Mesendoderm (in vitro differentiated cells): ENCODE measurements around the gene IRGC.
A peak's percentile ranks its signal among the peaks of the same experiment; 100 is the strongest.

Source experiments
- DNase-seq: peaks from one replicate; pipeline ENCODE4 v3.0.0; 2013
- H2AK5ac ChIP-seq: 2 replicates; pipeline ENCODE4 v1.6.1; 2013; ENCODE audit warnings: low read length, inconsistent platforms
- H2BK120ac ChIP-seq: 2 replicates; pipeline ENCODE4 v1.6.1; 2013; ENCODE audit warnings: low read depth, mild to moderate bottlenecking, low read length, moderate library complexity, mixed read lengths
- H2BK15ac ChIP-seq: replicated peaks from 2 replicates; pipeline ENCODE4 v1.6.1; 2013; ENCODE audit warnings: low read depth, mild to moderate bottlenecking, moderate library complexity
- H2BK5ac ChIP-seq: 2 replicates; pipeline ENCODE4 v1.6.1; 2013; ENCODE audit warnings: low read length, inconsistent platforms
- H3K18ac ChIP-seq: 2 replicates; pipeline ENCODE4 v1.6.1; 2013; ENCODE audit warnings: mild to moderate bottlenecking, low read length, mixed read lengths
- H3K23ac ChIP-seq: one replicate; pipeline ENCODE4 v1.6.1; 2013; ENCODE audit warnings: low read length
- H3K27ac ChIP-seq: 2 replicates; pipeline ENCODE4 v1.5.1; 2013; ENCODE audit warnings: low read depth, mild to moderate bottlenecking, inconsistent platforms, low read length, moderate library complexity
- H3K27me3 ChIP-seq: 2 replicates; pipeline ENCODE4 v1.6.1; 2013; ENCODE audit warnings: low read length, control low read depth, mild to moderate bottlenecking, inconsistent platforms; ENCODE audit not compliant: insufficient read depth, poor library complexity
- H3K36me3 ChIP-seq: 2 replicates; pipeline ENCODE4 v1.6.1; 2013; ENCODE audit warnings: low read length, inconsistent platforms; ENCODE audit not compliant: control insufficient read depth, insufficient read depth
- H3K4ac ChIP-seq: one replicate; pipeline ENCODE4 v1.6.1; 2013; ENCODE audit warnings: low read depth, mild to moderate bottlenecking, low read length, moderate library complexity
- H3K4me1 ChIP-seq: 2 replicates; pipeline ENCODE4 v1.6.1; 2013; ENCODE audit warnings: low read depth, low read length, inconsistent platforms; ENCODE audit not compliant: control insufficient read depth
- H3K4me2 ChIP-seq: 2 replicates; pipeline ENCODE4 v1.6.1; 2013; ENCODE audit warnings: low read length
- H3K4me3 ChIP-seq: 2 replicates; pipeline ENCODE4 v1.5.1; 2013; ENCODE audit warnings: mild to moderate bottlenecking, low read length
- H3K56ac ChIP-seq: one replicate; pipeline ENCODE4 v1.6.1; 2013; ENCODE audit warnings: low read length
- H3K79me1 ChIP-seq: 2 replicates; pipeline ENCODE4 v1.6.1; 2013; ENCODE audit warnings: low read length, inconsistent platforms
- H3K79me2 ChIP-seq: 2 replicates; pipeline ENCODE4 v1.6.1; 2013; ENCODE audit warnings: mild to moderate bottlenecking, low read length; ENCODE audit not compliant: control insufficient read depth, insufficient read depth
- H3K9ac ChIP-seq: 2 replicates; pipeline ENCODE4 v1.6.1; 2013; ENCODE audit warnings: low read length, inconsistent platforms
- H4K5ac ChIP-seq: one replicate; pipeline ENCODE4 v1.6.1; 2013; ENCODE audit warnings: low read length
- H4K8ac ChIP-seq: one replicate; pipeline ENCODE4 v1.6.1; 2013; ENCODE audit warnings: low read depth, mild to moderate bottlenecking, control low read depth, low read length, moderate library complexity
- WGBS: extraction: QIAGEN DNeasy Blood & Tissue Kit; methylation state at CpG from one replicate; pipeline ENCODE4 v1.1.7; 2013; ENCODE audit warnings: low lambda C conversion rate, missing lambda C conversion rate; ENCODE audit not compliant: insufficient coverage; ENCODE audit errors: extremely low coverage; 5-methylcytosine and 5-hydroxymethylcytosine counted together

IRGC gene

DNA sequence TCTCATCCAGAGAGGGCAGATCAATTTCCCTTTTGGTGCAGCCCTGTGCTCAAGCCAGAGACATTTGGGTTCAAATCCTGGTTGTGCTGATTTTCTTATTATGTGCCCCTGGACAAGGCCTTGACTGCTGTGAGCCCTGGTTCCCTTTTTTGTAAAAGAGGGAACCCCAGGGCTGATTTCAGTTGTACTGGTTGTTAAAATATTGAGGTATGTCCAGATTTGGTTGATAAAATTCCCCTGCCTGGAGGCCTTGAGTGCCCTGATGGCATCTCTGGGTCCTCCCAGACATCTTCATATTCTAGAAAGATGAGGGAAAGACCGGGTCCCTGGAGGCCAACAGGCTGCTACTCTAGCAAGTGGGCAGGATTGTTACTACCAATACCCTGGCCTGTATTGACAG, 31.6 kb upstream of the IRGC start:
- no peaks in the 10 kb centered on the region for H3K27me3 ChIP-seq
- H2AK5ac ChIP-seq = no peak overlapping the region
- no peaks in the 10 kb centered on the region for H3K4me1 ChIP-seq
- WGBS = no CpG with 5 or more reads among the region's 1 CpG
- no peak overlapping the region for H3K56ac ChIP-seq
- H2BK120ac ChIP-seq = no peak overlapping the region
- no peaks in the 10 kb centered on the region for H3K79me2 ChIP-seq
- no peak for DNase-seq
- H4K5ac ChIP-seq = no peak overlapping the region
- no peak overlapping the region for H3K27ac ChIP-seq
- H3K4me3 ChIP-seq = no peak overlapping the region
- H2BK15ac ChIP-seq = no peak overlapping the region
- no peak overlapping the region for H3K4me2 ChIP-seq
- H3K18ac ChIP-seq = no peak overlapping the region
- no peak overlapping the region for H3K9ac ChIP-seq
- no peak overlapping the region for H3K4ac ChIP-seq
- H3K36me3 ChIP-seq = no peaks in the 10 kb centered on the region
- H3K79me1 ChIP-seq = no peaks in the 10 kb centered on the region
- no peak overlapping the region for H4K8ac ChIP-seq
- no peak overlapping the region for H3K23ac ChIP-seq
- no peak overlapping the region for H2BK5ac ChIP-seq

DNA sequence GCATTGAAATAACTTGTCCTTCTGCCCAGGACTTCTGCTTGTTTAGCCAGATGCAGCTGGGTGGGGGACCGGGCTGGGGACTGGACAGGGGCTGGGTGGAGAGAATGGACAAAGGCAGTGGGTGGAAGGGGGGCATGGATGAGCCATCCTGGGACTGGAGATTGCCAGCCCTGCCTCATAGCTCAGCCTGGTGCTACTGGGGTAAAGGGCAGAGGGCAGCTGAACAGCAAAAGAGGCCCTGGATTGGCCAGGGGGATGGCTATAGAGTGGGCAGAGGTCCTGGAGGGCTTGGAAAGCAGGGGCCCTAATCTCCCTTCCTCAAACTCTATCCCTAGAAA, 28.2 kb upstream of the IRGC start:
- Histone ChIP-seq H4K8ac (no peak overlapping the region), H2BK5ac (no peak overlapping the region), H3K23ac (no peak overlapping the region), H2AK5ac (no peak overlapping the region), H3K56ac (no peak overlapping the region), H3K4ac (no peak overlapping the region), H4K5ac (no peak overlapping the region), H3K79me1 (no peaks in the 10 kb centered on the region), H3K4me3 (no peak overlapping the region), H3K36me3 (no peaks in the 10 kb centered on the region), H3K79me2 (no peaks in the 10 kb centered on the region), H3K27ac (peak overlapping the region; percentile 17), H3K18ac (no peak overlapping the region), H2BK120ac (no peak overlapping the region), H3K4me2 (no peak overlapping the region), H2BK15ac (no peak overlapping the region), H3K4me1 (no peaks in the 10 kb centered on the region), H3K9ac (no peak overlapping the region), H3K27me3 (no peaks in the 10 kb centered on the region)
- no CpG with 5 or more reads among the region's 1 CpG for WGBS
- DNase-seq = no peak

DNA sequence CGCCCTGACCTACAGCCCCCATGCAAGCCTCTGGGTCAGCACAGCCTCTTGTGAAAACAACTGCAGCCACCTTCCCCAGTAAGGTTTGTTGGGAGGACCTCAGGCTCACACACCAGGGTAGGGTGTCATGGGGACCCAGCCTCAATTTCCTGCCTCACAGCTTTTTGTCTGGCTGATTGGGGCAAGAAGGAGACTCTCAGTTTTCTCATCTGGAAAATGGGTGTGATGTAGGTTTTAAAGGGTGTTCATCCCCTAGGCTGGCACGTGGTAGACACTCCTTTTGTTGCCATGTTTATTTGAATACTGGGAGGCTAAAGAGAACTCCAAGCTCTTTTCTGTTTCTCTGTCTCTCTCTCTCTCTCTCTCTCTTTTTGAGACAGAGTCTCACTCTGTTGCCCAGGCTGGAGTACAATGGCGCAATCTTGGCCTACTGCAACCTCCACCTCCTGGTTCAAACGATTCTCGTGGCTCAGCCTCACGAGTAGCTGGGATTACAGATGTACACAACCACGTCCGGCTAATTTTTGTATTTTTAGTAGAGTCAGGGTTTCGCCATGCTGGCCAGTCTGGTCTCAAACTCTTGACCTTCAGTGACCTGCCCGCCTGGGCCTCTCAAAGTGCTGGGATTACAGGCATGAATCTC, 27.7 kb upstream of the IRGC start:
- no peak overlapping the region for H3K27ac ChIP-seq
- no peak overlapping the region for H4K8ac ChIP-seq
- no peaks in the 10 kb centered on the region for H3K79me1 ChIP-seq
- no peaks in the 10 kb centered on the region for H3K79me2 ChIP-seq
- no peaks in the 10 kb centered on the region for H3K27me3 ChIP-seq
- no peak overlapping the region for H2BK120ac ChIP-seq
- H3K36me3 ChIP-seq = no peaks in the 10 kb centered on the region
- H3K4me1 ChIP-seq = no peaks in the 10 kb centered on the region
- H3K4ac ChIP-seq = no peak overlapping the region
- H2BK5ac ChIP-seq = no peak overlapping the region
- H2AK5ac ChIP-seq = no peak overlapping the region
- no peak overlapping the region for H3K18ac ChIP-seq
- WGBS = no CpG with 5 or more reads among the region's 10 CpGs
- no peak overlapping the region for H3K56ac ChIP-seq
- no peak overlapping the region for H3K4me2 ChIP-seq
- no peak for DNase-seq
- no peak overlapping the region for H3K23ac ChIP-seq
- H2BK15ac ChIP-seq = no peak overlapping the region
- no peak overlapping the region for H3K4me3 ChIP-seq
- H3K9ac ChIP-seq = no peak overlapping the region
- H4K5ac ChIP-seq = no peak overlapping the region

DNA sequence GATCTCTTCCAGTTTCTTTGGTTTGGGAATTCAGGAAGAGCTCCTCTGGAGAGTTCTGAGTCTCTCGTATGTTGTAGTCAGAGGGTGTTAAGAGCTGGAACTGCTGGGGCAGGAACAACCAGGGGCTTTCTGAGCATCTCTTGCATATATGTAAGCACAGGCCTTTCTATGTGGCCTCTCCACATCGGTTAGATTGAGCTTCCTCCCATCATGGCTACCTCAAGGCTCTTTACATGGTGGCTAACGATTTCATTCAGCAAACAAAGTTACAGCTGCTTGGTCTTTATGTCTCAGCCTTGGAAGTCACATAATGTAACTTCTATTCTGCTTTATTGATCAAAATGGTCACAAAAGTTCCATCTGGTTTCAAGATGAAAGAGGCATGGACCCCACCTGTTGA, 25.4 kb upstream of the IRGC start:
- no CpG with 5 or more reads among the region's 3 CpGs for WGBS
- Histone ChIP-seq H3K27ac (no peak overlapping the region), H3K36me3 (no peaks in the 10 kb centered on the region), H4K8ac (no peak overlapping the region), H3K27me3 (no peaks in the 10 kb centered on the region), H3K4ac (no peak overlapping the region), H2BK5ac (no peak overlapping the region), H3K79me2 (no peaks in the 10 kb centered on the region), H4K5ac (no peak overlapping the region), H3K56ac (no peak overlapping the region), H2AK5ac (no peak overlapping the region), H3K4me1 (no peaks in the 10 kb centered on the region), H3K4me2 (no peak overlapping the region), H3K18ac (no peak overlapping the region), H3K23ac (no peak overlapping the region), H3K4me3 (no peak overlapping the region), H2BK120ac (no peak overlapping the region), H3K79me1 (no peaks in the 10 kb centered on the region), H2BK15ac (no peak overlapping the region), H3K9ac (no peak overlapping the region)
- DNase-seq = no peak

DNA sequence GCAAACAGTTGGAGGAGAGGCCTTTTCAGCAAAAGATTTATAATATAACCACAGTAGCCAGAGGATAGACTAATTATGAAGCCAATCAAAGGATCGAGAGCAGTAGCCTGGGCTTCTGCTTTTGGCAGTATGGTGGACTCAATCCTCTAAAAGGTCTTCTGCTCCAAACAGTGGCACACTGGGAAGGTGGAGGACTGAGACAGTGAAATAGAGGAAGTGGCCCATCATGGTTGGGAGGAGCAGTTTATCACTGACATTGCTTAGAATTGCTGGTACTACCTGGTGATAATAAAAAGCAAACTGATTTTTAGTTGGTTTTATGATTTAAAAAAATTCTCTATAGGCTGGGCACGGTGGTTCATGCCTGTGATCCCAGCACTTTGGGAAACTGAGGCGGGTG, 25.0 kb upstream of the IRGC start:
- Histone ChIP-seq H3K4ac (no peak overlapping the region), H2BK120ac (no peak overlapping the region), H4K5ac (no peak overlapping the region), H2BK15ac (no peak overlapping the region), H3K4me1 (no peaks in the 10 kb centered on the region), H2BK5ac (no peak overlapping the region), H3K23ac (no peak overlapping the region), H3K36me3 (no peaks in the 10 kb centered on the region), H3K4me3 (no peak overlapping the region), H3K56ac (no peak overlapping the region), H3K27ac (no peak overlapping the region), H3K18ac (no peak overlapping the region), H3K4me2 (no peak overlapping the region), H3K9ac (no peak overlapping the region), H3K79me2 (no peaks in the 10 kb centered on the region), H3K27me3 (no peaks in the 10 kb centered on the region), H4K8ac (no peak overlapping the region), H3K79me1 (no peaks in the 10 kb centered on the region), H2AK5ac (no peak overlapping the region)
- no CpG with 5 or more reads among the region's 3 CpGs for WGBS
- DNase-seq = no peak

DNA sequence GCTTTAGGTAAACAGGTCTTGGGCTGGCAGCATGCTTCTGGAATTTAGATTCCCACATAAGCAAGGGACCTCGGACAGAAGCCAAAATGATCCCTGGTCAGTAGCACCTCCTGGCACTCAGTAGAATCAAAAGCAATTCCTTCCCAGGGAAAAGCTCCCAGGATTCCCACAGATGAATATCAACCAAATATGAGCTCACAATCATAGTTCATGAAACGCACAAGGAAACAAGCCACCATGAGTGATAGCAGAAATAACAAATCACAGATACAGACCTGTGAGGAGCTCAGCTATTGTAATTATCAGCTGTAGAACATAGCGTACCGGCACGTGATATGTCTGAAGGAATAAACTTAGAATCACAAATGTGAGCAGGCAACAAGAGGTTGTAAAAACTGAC, 24.1 kb upstream of the IRGC start:
- no peak overlapping the region for H4K8ac ChIP-seq
- no peak overlapping the region for H3K4me2 ChIP-seq
- H3K4me1 ChIP-seq = no peaks in the 10 kb centered on the region
- H3K4ac ChIP-seq = no peak overlapping the region
- H3K9ac ChIP-seq = no peak overlapping the region
- no peak overlapping the region for H3K56ac ChIP-seq
- H3K79me1 ChIP-seq = no peaks in the 10 kb centered on the region
- no peak overlapping the region for H3K18ac ChIP-seq
- H3K79me2 ChIP-seq = no peaks in the 10 kb centered on the region
- H2BK5ac ChIP-seq = no peak overlapping the region
- no peaks in the 10 kb centered on the region for H3K27me3 ChIP-seq
- WGBS = no CpG with 5 or more reads among the region's 5 CpGs
- no peaks in the 10 kb centered on the region for H3K36me3 ChIP-seq
- H2BK15ac ChIP-seq = no peak overlapping the region
- H2AK5ac ChIP-seq = no peak overlapping the region
- no peak overlapping the region for H4K5ac ChIP-seq
- H3K27ac ChIP-seq = no peak overlapping the region
- DNase-seq = no peak
- H2BK120ac ChIP-seq = no peak overlapping the region
- no peak overlapping the region for H3K4me3 ChIP-seq
- no peak overlapping the region for H3K23ac ChIP-seq
